HG03103 (cell line): ENCODE data around the gene DCX.

Experiments used
- ATAC-seq: cut with Tn5 transposase; IDR thresholded peaks from one replicate; pipeline ENCODE4 v1.9.1; 2021; ENCODE audit warnings: low read depth; ENCODE audit not compliant: unreplicated experiment

Gene DCX

GRCh38 chrX:111411983-111412382, at the start of gene DCX:
Gene DCX, minus strand, starts transcription at chrX:111412192. Its CDS starts 1,794 bp downstream, at chrX:111410398.
- ATAC-seq, result no peak

GRCh38 chrX:111460607-111461006, 48.6 kb upstream of the DCX start:
- no peak for ATAC-seq

- peak; percentile 79 for ATAC-seq
These were observed 35.3 kb upstream of the DCX start for GRCh38 chrX:111447298-111447697.

GRCh38 chrX:111445485-111445884, 33.5 kb upstream of the DCX start:
- ATAC-seq, result no peak

GRCh38 chrX:111444881-111445280, 32.9 kb upstream of the DCX start:
- ATAC-seq, result no peak

- no peak for ATAC-seq
These were observed 32.0 kb upstream of the DCX start for GRCh38 chrX:111443946-111444345.

- ATAC-seq, result no peak
These were observed 30.8 kb upstream of the DCX start for GRCh38 chrX:111442791-111443190.

GRCh38 chrX:111435469-111435868, 23.5 kb upstream of the DCX start:
- no peak for ATAC-seq

GRCh38 chrX:111431001-111431400, 19.0 kb upstream of the DCX start:
- no peak for ATAC-seq

GRCh38 chrX:111411557-111411956, 435 bp downstream of the DCX start:
- ATAC-seq, result no peak

GRCh38 chrX:111410590-111411078, 1.4 kb downstream of the DCX start:
- no peak for ATAC-seq

GRCh38 chrX:111409326-111409725, 2.7 kb downstream of the DCX start:
- no peak for ATAC-seq

GRCh38 chrX:111407948-111408347, 4.0 kb downstream of the DCX start:
- no peak for ATAC-seq

- no peak for ATAC-seq
These were observed 9.6 kb downstream of the DCX start for GRCh38 chrX:111402344-111402743.

GRCh38 chrX:111395149-111395548, 16.8 kb downstream of the DCX start:
- no peak for ATAC-seq

- ATAC-seq, result no peak
These were observed 17.4 kb downstream of the DCX start for GRCh38 chrX:111394569-111394968.

GRCh38 chrX:111387470-111388070, 24.4 kb downstream of the DCX start:
- ATAC-seq, result no peak

- no peak for ATAC-seq
These were observed 25.3 kb downstream of the DCX start for GRCh38 chrX:111386615-111387233.

- no peak for ATAC-seq
These were observed 25.9 kb downstream of the DCX start for GRCh38 chrX:111386077-111386476.

GRCh38 chrX:111382277-111382676, 29.7 kb downstream of the DCX start:
- no peak for ATAC-seq

- no peak for ATAC-seq
These were observed 35.0 kb downstream of the DCX start for GRCh38 chrX:111376897-111377578.

- no peak for ATAC-seq
These were observed 35.5 kb downstream of the DCX start for GRCh38 chrX:111376486-111376885.
